SK-N-SH (cell line): ENCODE results near the gene CLEC16A. TPM values are rescaled to one million over a fixed set of nuclear protein-coding genes. Genes with fewer than 3 reads are reported as not detected.

Experiments
- CTCF ChIA-PET: fragments of 300-600, 350-600 bp; formaldehyde crosslinking; extraction: SDS; loops from one replicate; lab custom pipeline; 2021; lab: Yijun Ruan, JAX
- POLR2A ChIA-PET: fragments of 350-600 bp; sonication (Branson Sonifier 250); formaldehyde crosslinking; extraction: SDS; loops from one replicate; lab custom pipeline; 2020; ENCODE audit warnings: antibody characterized with exemption, inconsistent platforms; lab: Yijun Ruan, JAX
- DNase-seq: peaks from one replicate; pipeline ENCODE4 v3.0.0; 2012
- H2AFZ ChIP-seq: fragments of 200-600 bp; sonication (generic); 2 replicates; pipeline ENCODE4 v1.8.1; 2016; ENCODE audit warnings: antibody characterized with exemption, mild to moderate bottlenecking, low read depth
- H3F3A ChIP-seq: fragments of 200-600 bp; sonication (generic); replicated peaks from 2 replicates; pipeline ENCODE3; 2016; ENCODE audit warnings: antibody characterized with exemption, mild to moderate bottlenecking; ENCODE audit not compliant: insufficient read depth
- H3K27ac ChIP-seq, 2 experiments: fragments of 200-500 bp in 1 of 2; fragments of 200-600 bp in 1 of 2; sonication (Bioruptor generic) in 1 of 2; sonication (generic), shearing (Covaris generic) in 1 of 2; 2 replicates each; pipeline versions ENCODE4 v1.5.1 to v1.6.1; 2014 to 2016; ENCODE audit warnings: low read depth in 2 of 2, inconsistent platforms in 1 of 2, low read length in 1 of 2, mild to moderate bottlenecking in 1 of 2, mixed read lengths in 1 of 2
- H3K27me3 ChIP-seq: fragments of 200-600 bp; sonication (generic), shearing (Covaris generic); 2 replicates; pipeline ENCODE4 v1.6.1; 2016; ENCODE audit warnings: mixed run types; ENCODE audit not compliant: insufficient read depth
- H3K36me3 ChIP-seq, 2 experiments: fragments of 200-500 bp in 1 of 2; fragments of 200-600 bp in 1 of 2; sonication (Bioruptor generic) in 1 of 2; sonication (generic) in 1 of 2; replicated peaks in 1 of 2; 2 replicates each; pipeline versions ENCODE3 to v1.5.1; 2014 to 2016; ENCODE audit warnings: low read length in 1 of 2, mild to moderate bottlenecking in 1 of 2; ENCODE audit not compliant: insufficient read depth in 2 of 2, control insufficient read depth in 1 of 2
- H3K4me1 ChIP-seq, 2 experiments: fragments of 200-500 bp in 1 of 2; fragments of 200-600 bp in 1 of 2; sonication (Bioruptor generic) in 1 of 2; sonication (generic), shearing (Covaris generic) in 1 of 2; 2 replicates each; pipeline versions ENCODE4 v1.5.1 to v1.6.1; 2014 to 2016; ENCODE audit warnings: low read depth in 1 of 2, low read length in 1 of 2, mixed run types in 1 of 2; ENCODE audit not compliant: insufficient read depth in 2 of 2, control insufficient read depth in 1 of 2
- H3K4me2 ChIP-seq: fragments of 200-600 bp; sonication (generic), shearing (Covaris generic); 2 replicates; pipeline ENCODE4 v1.6.1; 2017; ENCODE audit warnings: mixed run types
- H3K4me3 ChIP-seq, 2 experiments: fragments of 200-500 bp in 1 of 2; fragments of 200-600 bp in 1 of 2; sonication (Bioruptor generic) in 1 of 2; sonication (generic), shearing (Covaris generic) in 1 of 2; 2 replicates each; pipeline versions ENCODE4 v1.5.1 to v1.8.1; 2014 to 2016; ENCODE audit warnings: low read depth in 2 of 2, inconsistent platforms in 1 of 2, low read length in 1 of 2, mild to moderate bottlenecking in 1 of 2, mixed read lengths in 1 of 2, moderate library complexity in 1 of 2
- H3K79me2 ChIP-seq: fragments of 200-600 bp; sonication (generic); 2 replicates; pipeline ENCODE4 v1.8.1; 2017; ENCODE audit warnings: mild to moderate bottlenecking; ENCODE audit not compliant: insufficient read depth
- H3K9ac ChIP-seq: fragments of 200-600 bp; sonication (generic); 2 replicates; pipeline ENCODE4 v1.6.1; 2017; ENCODE audit warnings: mixed run types
- H3K9me2 ChIP-seq: fragments of 200-600 bp; sonication (generic); 2 replicates; pipeline ENCODE4 v1.6.1; 2017; ENCODE audit warnings: mixed run types
- H3K9me3 ChIP-seq: fragments of 200-600 bp; sonication (generic); 2 replicates; pipeline ENCODE4 v1.6.1; 2017; ENCODE audit warnings: mixed run types, mild to moderate bottlenecking, moderate library complexity
- H4K20me1 ChIP-seq: fragments of 200-600 bp; sonication (generic); 2 replicates; pipeline ENCODE4 v1.6.1; 2017; ENCODE audit warnings: mild to moderate bottlenecking, mixed run types; ENCODE audit not compliant: insufficient read depth
- CHD2 ChIP-seq: fragments of 150-350 bp; IDR thresholded peaks from 2 replicates; pipeline ENCODE4 v1.6.1; 2018; ENCODE audit warnings: low read length; ENCODE audit not compliant: partially characterized antibody
- CTCF ChIP-seq: fragments of 200-600 bp; sonication (generic); IDR thresholded peaks from 2 replicates; pipeline ENCODE4 v1.6.1; 2017; ENCODE audit warnings: antibody characterized with exemption, mild to moderate bottlenecking, moderate library complexity
- EZH2phosphoT487 ChIP-seq: fragments of 200-600 bp; sonication (generic); IDR thresholded peaks from 2 replicates; pipeline ENCODE4 v1.6.1; 2017; ENCODE audit warnings: low read depth, mixed run types, mild to moderate bottlenecking, antibody characterized with exemption, moderate library complexity, borderline replicate concordance
- FOXM1 ChIP-seq: IDR thresholded peaks from 2 replicates; pipeline ENCODE4 v1.4.0; 2012; ENCODE audit warnings: low read depth, mild to moderate bottlenecking
- GABPA ChIP-seq: IDR thresholded peaks from 2 replicates; pipeline ENCODE4 v1.4.0; 2012; ENCODE audit warnings: low read depth, mild to moderate bottlenecking
- IRF3 ChIP-seq: fragments of 150-350 bp; IDR thresholded peaks from 2 replicates; pipeline ENCODE4 v1.6.1; 2016; ENCODE audit warnings: mild to moderate bottlenecking, low read depth, low read length
- POLR2AphosphoS5 ChIP-seq: IDR thresholded peaks from 2 replicates; pipeline ENCODE4 v1.6.1; 2012; ENCODE audit warnings: low read depth, low read length
- RAD21 ChIP-seq: IDR thresholded peaks from 2 replicates; pipeline ENCODE4 v1.6.1; 2012; ENCODE audit warnings: mild to moderate bottlenecking, low read length
- RCOR1 ChIP-seq: fragments of 150-350 bp; IDR thresholded peaks from 2 replicates; pipeline ENCODE4 v1.6.1; 2017; ENCODE audit warnings: antibody characterized with exemption, low read length
- SIN3A ChIP-seq: IDR thresholded peaks from 2 replicates; pipeline ENCODE4 v1.6.1; 2012; ENCODE audit warnings: low read depth, mild to moderate bottlenecking, low read length, moderate library complexity, borderline replicate concordance
- TCF12 ChIP-seq: IDR thresholded peaks from 2 replicates; pipeline ENCODE4 v1.4.0; 2012
- TEAD4 ChIP-seq: IDR thresholded peaks from 2 replicates; pipeline ENCODE4 v1.4.0; 2012; ENCODE audit warnings: mild to moderate bottlenecking, borderline replicate concordance; ENCODE audit not compliant: insufficient read depth
- ZBTB33 ChIP-seq: IDR thresholded peaks from 2 replicates; pipeline ENCODE4 v1.4.0; 2012; ENCODE audit warnings: low read depth, borderline replicate concordance
- WGBS: methylation state at CpG from one replicate; pipeline ENCODE4 v1.1.6; 2017; ENCODE audit warnings: low lambda C conversion rate; 5-methylcytosine and 5-hydroxymethylcytosine counted together
- polyA plus RNA-seq, 3 experiments: library from polyadenylated mRNA; depleted of rRNA; stranded (reverse); fragments of >200 nt; gene quantifications; 2 replicates each; pipeline ENCODE4 v1.2.3, GENCODE V29; 2012

The CLEC16A gene
- polyA plus RNA-seq, 1 of the 3 experiments (the other 2 are of a cell fraction) = 13.7 TPM

- CTCF ChIA-PET = interaction anchor here (0.6 kb wide), 1 partner anchor 83 kb away, joined by 3 read pairs; no protein-coding TSS in a partner anchor
- no peaks in the 10 kb centered on the region for H3K9me2 ChIP-seq
- POLR2A ChIA-PET = no interaction called here
- H3K4me3 ChIP-seq = no peak overlapping the region
- no peak overlapping the region for H2AFZ ChIP-seq
- peaks cover 6% of the 10 kb centered on the region; the same call in 1 of the 2 replicates for H3K9me3 ChIP-seq
- TF ChIP-seq CHD2 (no peak), RAD21 (no peak), FOXM1 (no peak), TEAD4 (no peak), POLR2AphosphoS5 (no peak), CTCF (no peak), IRF3 (no peak), RCOR1 (no peak), TCF12 (no peak), SIN3A (no peak), GABPA (no peak), ZBTB33 (no peak), EZH2phosphoT487 (no peak)
- no peaks in the 10 kb centered on the region; a peak in 1 of 4 replicates for H3K4me1 ChIP-seq
- no peak overlapping the region for H3K4me2 ChIP-seq
- 93% methylated on average over 6 of the region's 7 CpGs for WGBS
- H3F3A ChIP-seq = peaks cover 5% of the 10 kb centered on the region
- H3K79me2 ChIP-seq = no peaks in the 10 kb centered on the region
- H4K20me1 ChIP-seq = no peaks in the 10 kb centered on the region
- no peak overlapping the region for H3K9ac ChIP-seq
- no peaks in the 10 kb centered on the region for H3K27me3 ChIP-seq
- H3K27ac ChIP-seq = no peak overlapping the region
- no peak for DNase-seq
- H3K36me3 ChIP-seq = peaks cover 32 to 41% of the 10 kb centered on the region in 2 experiments
Observed at GRCh38 chr16:11030990-11031510, 86.7 kb downstream of the CLEC16A start.
